AG09319 (cell line): ENCODE measurements around the gene RNFT2.

Experiments
- DNase-seq: peaks from one replicate; pipeline ENCODE4 v3.0.0-alpha.2; 2010; ENCODE audit warnings: low read depth; ENCODE audit errors: extremely low read depth
- CTCF ChIP-seq: IDR thresholded peaks from 2 replicates; pipeline ENCODE4 v1.5.1; 2011; ENCODE audit warnings: low read depth, mild to moderate bottlenecking, inconsistent platforms, low read length, moderate library complexity

The RNFT2 gene

GRCh38 chr12:116766285-116766684, 28.2 kb downstream of the RNFT2 start:
- TF ChIP-seq CTCF, result no peak
- no peak for DNase-seq

GRCh38 chr12:116766746-116767145, 28.6 kb downstream of the RNFT2 start:
- no peak for DNase-seq
- no peak for TF ChIP-seq CTCF

- no peak for DNase-seq
- TF ChIP-seq CTCF, result no peak
These were observed 33.5 kb downstream of the RNFT2 start for GRCh38 chr12:116771651-116772050.

- TF ChIP-seq CTCF, result no peak; the same call in 1 of the 2 replicates
- no peak for DNase-seq
These were observed 35.2 kb downstream of the RNFT2 start for GRCh38 chr12:116773276-116773731.

- no peak for DNase-seq
- TF ChIP-seq CTCF, result no peak
These were observed 35.9 kb downstream of the RNFT2 start for GRCh38 chr12:116774020-116774419.

- DNase-seq, result no peak
- no peak for TF ChIP-seq CTCF
These were observed 39.1 kb downstream of the RNFT2 start for GRCh38 chr12:116777245-116777644.

GRCh38 chr12:116779597-116779996, 41.5 kb downstream of the RNFT2 start:
- no peak for DNase-seq
- TF ChIP-seq CTCF, result no peak

- DNase-seq, result no peak
- no peak for TF ChIP-seq CTCF
These were observed 42.8 kb downstream of the RNFT2 start for GRCh38 chr12:116780942-116781341.
